ENCODE data around the gene PSTPIP2.

- TF ChIP-seq EZH2 (IDR thresholded peaks at IDR 0.05; ENCODE audit: insufficient read depth, poor library complexity, severe bottlenecking) (no peak), EZH2phosphoT487 (IDR thresholded peaks at IDR 0.05; ENCODE audit: insufficient read depth, low read depth) (no peak)
Measured at GRCh38 chr18:45997700-45998151, 74.3 kb downstream of the PSTPIP2 start.
